ENCODE measurements around the gene SOBP. TPM values are rescaled to one million over a fixed set of nuclear protein-coding genes. Genes with fewer than 3 reads are reported as not detected.
A peak's percentile ranks its signal among the peaks of the same experiment; 100 is the strongest.

The SOBP gene
- polyA plus RNA-seq, 1 donor (not counting 4 experiments of a cell fraction or from before 2014, with no cell fraction given) = not detected

DNA sequence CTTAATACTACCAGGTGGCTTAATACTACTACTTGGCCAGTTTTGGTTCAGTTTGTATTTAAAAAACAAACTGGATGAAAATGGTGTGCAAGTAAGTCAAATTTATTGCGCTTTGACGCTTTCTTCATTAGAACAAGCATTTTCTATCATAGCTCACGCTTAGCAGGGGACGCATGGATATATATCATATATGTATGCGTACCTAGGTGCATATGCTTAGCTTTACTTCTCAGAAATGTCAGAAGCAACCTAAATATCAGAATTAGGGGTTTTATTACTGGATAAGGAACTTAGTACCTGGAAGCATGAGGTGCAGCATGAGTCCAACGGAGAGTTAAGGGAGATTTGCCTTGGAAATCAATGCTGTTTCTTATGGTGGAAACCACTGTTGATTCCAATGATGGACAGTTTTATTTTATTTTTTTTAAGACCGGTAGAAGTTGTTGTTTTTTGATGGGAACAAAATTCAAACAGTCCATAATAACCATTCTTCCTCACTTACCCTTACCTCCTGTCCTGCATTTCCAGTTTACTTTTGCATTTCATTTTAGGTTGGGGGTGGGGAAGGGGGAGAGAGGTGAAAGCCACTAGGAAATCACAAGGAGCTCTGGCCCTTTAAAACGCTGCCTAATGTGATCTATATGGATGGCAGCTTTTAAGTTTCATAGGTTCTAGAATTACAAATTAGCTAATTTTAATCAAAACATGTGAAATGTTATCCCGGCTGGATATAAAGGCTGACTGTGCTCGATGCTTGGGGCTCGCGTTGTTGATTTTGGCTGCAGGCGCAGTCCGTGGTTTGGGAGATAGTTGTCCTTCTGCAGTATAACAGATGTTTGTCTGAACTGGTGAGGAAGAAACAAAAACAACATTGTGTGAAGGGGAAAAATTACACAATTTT, 2.1 kb downstream of the SOBP start:
- Histone ChIP-seq H4K20me1 (ENCODE audit: control insufficient read depth, extremely low read depth, insufficient read depth, low read length) (no peaks in the 10 kb centered on the region), H3K4me1 (ENCODE audit: control insufficient read depth, extremely low read depth, insufficient read depth, low read length) (peaks cover 7% of the 10 kb centered on the region), H3K79me2 (ENCODE audit: control insufficient read depth, insufficient read depth, low read length) (no peaks in the 10 kb centered on the region), H3K36me3 (ENCODE audit: control insufficient read depth in 2 of 2, extremely low read depth in 1 of 2, insufficient read depth in 2 of 2, low read length in 2 of 2) (no peaks in the 10 kb centered on the region), H3K4me3 (ENCODE audit: control insufficient read depth in 2 of 3, extremely low read depth in 1 of 3, insufficient read depth in 2 of 3, low read depth in 1 of 3, low read length in 3 of 3) (no peak overlapping the region), H3K9me1 (ENCODE audit: control insufficient read depth, extremely low read depth, insufficient read depth, low read length) (no peaks in the 10 kb centered on the region), H2AFZ (ENCODE audit: control insufficient read depth, low read length) (no peak overlapping the region), H3K27me3 (ENCODE audit: control insufficient read depth, extremely low read depth, insufficient read depth, low read length) (peaks cover 60% of the 10 kb centered on the region), H3K9ac (ENCODE audit: control insufficient read depth, extremely low read depth, insufficient read depth, low read length) (no peak overlapping the region), H3K27ac (ENCODE audit: control insufficient read depth, insufficient read depth, low read length) (no peak overlapping the region), H3K9me3 (ENCODE audit: control insufficient read depth, low read depth, low read length) (no peaks in the 10 kb centered on the region), H3K4me2 (ENCODE audit: control insufficient read depth, extremely low read depth, insufficient read depth, low read depth, low read length) (no peak overlapping the region)
- peak; percentile 63 for TF ChIP-seq EZH2 (IDR thresholded peaks at IDR 0.05; ENCODE audit: low read length)
- TF ChIP-seq, protein P1, sequence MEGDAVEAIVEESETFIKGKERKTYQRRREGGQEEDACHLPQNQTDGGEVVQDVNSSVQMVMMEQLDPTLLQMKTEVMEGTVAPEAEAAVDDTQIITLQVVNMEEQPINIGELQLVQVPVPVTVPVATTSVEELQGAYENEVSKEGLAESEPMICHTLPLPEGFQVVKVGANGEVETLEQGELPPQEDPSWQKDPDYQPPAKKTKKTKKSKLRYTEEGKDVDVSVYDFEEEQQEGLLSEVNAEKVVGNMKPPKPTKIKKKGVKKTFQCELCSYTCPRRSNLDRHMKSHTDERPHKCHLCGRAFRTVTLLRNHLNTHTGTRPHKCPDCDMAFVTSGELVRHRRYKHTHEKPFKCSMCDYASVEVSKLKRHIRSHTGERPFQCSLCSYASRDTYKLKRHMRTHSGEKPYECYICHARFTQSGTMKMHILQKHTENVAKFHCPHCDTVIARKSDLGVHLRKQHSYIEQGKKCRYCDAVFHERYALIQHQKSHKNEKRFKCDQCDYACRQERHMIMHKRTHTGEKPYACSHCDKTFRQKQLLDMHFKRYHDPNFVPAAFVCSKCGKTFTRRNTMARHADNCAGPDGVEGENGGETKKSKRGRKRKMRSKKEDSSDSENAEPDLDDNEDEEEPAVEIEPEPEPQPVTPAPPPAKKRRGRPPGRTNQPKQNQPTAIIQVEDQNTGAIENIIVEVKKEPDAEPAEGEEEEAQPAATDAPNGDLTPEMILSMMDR (optimal IDR thresholded peaks at IDR 0.05 in 1 of 3, IDR thresholded peaks at IDR 0.05 in 1 of 3, conservative IDR thresholded peaks at IDR 0.05 in 1 of 3; ENCODE audit: extremely low read depth in 1 of 3, insufficient read depth in 2 of 3, low read length in 3 of 3) = no peak
- FAIRE-seq (no peak), DNase-seq (ENCODE audit: low read depth, low spot score) (no peak)
- dilution Hi-C loops (cut with MboI; ENCODE audit: extremely low pct_ligation_motif_present, low sequenced_read_pairs) = no loop called here

DNA sequence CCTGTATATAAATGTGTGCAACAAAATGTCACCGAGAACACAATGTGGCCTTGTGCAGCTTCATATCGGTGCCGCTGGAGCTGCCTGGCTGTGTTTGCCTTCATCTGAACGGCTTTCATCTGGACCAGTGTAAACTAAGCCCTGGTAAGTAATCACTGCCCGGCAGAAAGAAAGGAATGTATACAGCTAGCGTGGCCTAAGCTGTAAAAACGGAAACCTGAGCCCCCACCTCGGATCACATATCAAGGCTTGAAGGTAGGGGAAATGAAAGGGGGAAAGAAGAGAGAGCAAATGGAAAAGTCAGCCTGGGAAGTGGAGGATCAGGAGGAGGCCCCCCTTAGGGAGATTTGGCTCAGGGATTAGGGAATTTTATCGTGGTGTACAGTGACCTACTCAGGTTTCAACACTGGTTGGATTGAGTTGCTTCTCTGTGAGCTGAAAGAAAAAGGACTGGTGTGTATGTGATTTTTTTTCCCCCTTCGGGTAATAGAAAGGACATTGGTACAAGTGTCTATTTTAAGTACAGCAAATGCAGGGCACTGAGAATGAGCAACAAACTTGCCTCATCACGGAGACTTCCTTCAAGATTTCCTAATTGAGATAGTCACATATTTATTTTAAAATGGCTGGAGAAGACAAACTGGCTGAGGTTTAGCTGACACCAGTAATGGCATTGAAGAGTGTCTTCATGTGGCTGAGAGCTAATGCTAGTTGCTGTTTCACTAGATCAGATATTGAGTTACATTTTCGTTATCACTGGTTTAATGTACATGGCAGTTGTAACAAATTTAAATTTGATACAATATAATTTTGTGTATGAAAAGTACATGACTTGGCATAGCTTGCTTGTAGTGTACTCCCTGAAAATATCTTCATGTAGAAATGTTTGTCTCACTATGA, 3.5 kb downstream of the SOBP start:
- Histone ChIP-seq H2AFZ (ENCODE audit: control insufficient read depth, low read length) (no peak overlapping the region), H3K4me2 (ENCODE audit: control insufficient read depth, extremely low read depth, insufficient read depth, low read depth, low read length) (no peak overlapping the region), H3K9me3 (ENCODE audit: control insufficient read depth, low read depth, low read length) (no peaks in the 10 kb centered on the region), H3K9me1 (ENCODE audit: control insufficient read depth, extremely low read depth, insufficient read depth, low read length) (no peaks in the 10 kb centered on the region), H3K36me3 (ENCODE audit: control insufficient read depth in 2 of 2, extremely low read depth in 1 of 2, insufficient read depth in 2 of 2, low read length in 2 of 2) (no peaks in the 10 kb centered on the region), H3K4me1 (ENCODE audit: control insufficient read depth, extremely low read depth, insufficient read depth, low read length) (peaks cover 4% of the 10 kb centered on the region), H4K20me1 (ENCODE audit: control insufficient read depth, extremely low read depth, insufficient read depth, low read length) (no peaks in the 10 kb centered on the region), H3K27ac (ENCODE audit: control insufficient read depth, insufficient read depth, low read length) (no peak overlapping the region), H3K27me3 (ENCODE audit: control insufficient read depth, extremely low read depth, insufficient read depth, low read length) (peaks cover 48% of the 10 kb centered on the region), H3K9ac (ENCODE audit: control insufficient read depth, extremely low read depth, insufficient read depth, low read length) (no peak overlapping the region), H3K79me2 (ENCODE audit: control insufficient read depth, insufficient read depth, low read length) (no peaks in the 10 kb centered on the region), H3K4me3 (ENCODE audit: control insufficient read depth in 2 of 3, extremely low read depth in 1 of 3, insufficient read depth in 2 of 3, low read depth in 1 of 3, low read length in 3 of 3) (no peak overlapping the region)
- TF ChIP-seq, protein P1 (optimal IDR thresholded peaks at IDR 0.05 in 1 of 3, IDR thresholded peaks at IDR 0.05 in 1 of 3, conservative IDR thresholded peaks at IDR 0.05 in 1 of 3; ENCODE audit: extremely low read depth in 1 of 3, insufficient read depth in 2 of 3, low read length in 3 of 3) = no peak
- TF ChIP-seq EZH2 (IDR thresholded peaks at IDR 0.05; ENCODE audit: low read length) = no peak
- dilution Hi-C loops (cut with MboI; ENCODE audit: extremely low pct_ligation_motif_present, low sequenced_read_pairs) = no loop called here
- no peak for DNase-seq (ENCODE audit: low read depth, low spot score)
- no peak for FAIRE-seq
